Gastrocnemius medialis (tissue), 4 donors: ENCODE measurements around the gene PRSS57.

ENCODE experiments used
- CTCF ChIP-seq, 5 experiments: fragments of 450-650 bp in 3 of 5; fragments of 200-600 bp in 2 of 5; sonication (generic) in 2 of 5; IDR thresholded peaks in 4 of 5; conservative IDR thresholded peaks in 1 of 5; 1 replicate in 4 of 5; 2 replicates in 1 of 5; pipeline ENCODE4 v1.5.1; 2016 to 2019; ENCODE audit warnings: antibody characterized with exemption in 5 of 5, mild to moderate bottlenecking in 3 of 5, moderate library complexity in 3 of 5
- POLR2A ChIP-seq, 2 donors: fragments of 450-650 bp; IDR thresholded peaks; one replicate each; pipeline ENCODE4 v1.6.1; 2017; ENCODE audit warnings: antibody characterized with exemption in 2 of 2, mild to moderate bottlenecking in 2 of 2, moderate library complexity in 2 of 2

- TF ChIP-seq CTCF (IDR thresholded peaks at IDR 0.05 in 4 of 5, conservative IDR thresholded peaks at IDR 0.05 in 1 of 5) (no peak), POLR2A (IDR thresholded peaks at IDR 0.05) (no peak)
These were observed 46.1 kb downstream of the PRSS57 start for GRCh38 chr19:648904-649801.
